Measurements from ENCODE around the gene MMP25.

DNA sequence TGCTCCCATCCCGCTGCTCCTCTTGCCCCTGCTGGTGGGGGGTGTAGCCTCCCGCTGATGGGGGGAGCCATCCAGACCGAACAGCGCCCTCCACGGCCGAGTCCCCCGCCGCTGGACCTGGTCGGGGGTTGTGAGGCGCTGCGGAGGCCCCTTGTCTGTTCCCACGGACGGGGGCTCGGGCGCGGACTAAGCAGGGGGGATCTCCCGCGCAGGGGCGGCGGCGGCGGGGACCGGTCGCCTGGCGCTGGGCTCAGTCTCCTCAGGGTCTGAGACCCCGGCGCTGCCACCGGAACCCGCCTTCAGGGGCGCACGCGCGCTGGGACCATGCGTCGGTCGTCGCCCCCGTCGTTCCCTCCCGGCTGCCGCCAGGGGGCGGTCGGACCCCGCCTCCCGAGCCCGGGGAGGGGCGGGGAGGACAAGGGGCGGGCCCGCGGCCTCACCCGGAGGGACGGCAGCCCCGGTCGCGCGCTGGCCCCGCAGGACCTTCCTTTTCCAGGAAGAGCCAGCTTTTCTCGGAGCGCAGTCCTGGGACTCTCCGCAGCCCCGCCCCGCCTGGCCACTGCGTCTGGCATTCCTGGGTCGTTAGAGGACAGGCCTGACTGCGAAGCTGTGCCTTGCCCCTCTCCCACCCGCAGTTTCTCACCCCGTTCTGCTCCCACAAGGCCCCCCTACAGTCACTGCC, 12.8 kb downstream of the MMP25 start:
- TF ChIP-seq, protein P1, sequence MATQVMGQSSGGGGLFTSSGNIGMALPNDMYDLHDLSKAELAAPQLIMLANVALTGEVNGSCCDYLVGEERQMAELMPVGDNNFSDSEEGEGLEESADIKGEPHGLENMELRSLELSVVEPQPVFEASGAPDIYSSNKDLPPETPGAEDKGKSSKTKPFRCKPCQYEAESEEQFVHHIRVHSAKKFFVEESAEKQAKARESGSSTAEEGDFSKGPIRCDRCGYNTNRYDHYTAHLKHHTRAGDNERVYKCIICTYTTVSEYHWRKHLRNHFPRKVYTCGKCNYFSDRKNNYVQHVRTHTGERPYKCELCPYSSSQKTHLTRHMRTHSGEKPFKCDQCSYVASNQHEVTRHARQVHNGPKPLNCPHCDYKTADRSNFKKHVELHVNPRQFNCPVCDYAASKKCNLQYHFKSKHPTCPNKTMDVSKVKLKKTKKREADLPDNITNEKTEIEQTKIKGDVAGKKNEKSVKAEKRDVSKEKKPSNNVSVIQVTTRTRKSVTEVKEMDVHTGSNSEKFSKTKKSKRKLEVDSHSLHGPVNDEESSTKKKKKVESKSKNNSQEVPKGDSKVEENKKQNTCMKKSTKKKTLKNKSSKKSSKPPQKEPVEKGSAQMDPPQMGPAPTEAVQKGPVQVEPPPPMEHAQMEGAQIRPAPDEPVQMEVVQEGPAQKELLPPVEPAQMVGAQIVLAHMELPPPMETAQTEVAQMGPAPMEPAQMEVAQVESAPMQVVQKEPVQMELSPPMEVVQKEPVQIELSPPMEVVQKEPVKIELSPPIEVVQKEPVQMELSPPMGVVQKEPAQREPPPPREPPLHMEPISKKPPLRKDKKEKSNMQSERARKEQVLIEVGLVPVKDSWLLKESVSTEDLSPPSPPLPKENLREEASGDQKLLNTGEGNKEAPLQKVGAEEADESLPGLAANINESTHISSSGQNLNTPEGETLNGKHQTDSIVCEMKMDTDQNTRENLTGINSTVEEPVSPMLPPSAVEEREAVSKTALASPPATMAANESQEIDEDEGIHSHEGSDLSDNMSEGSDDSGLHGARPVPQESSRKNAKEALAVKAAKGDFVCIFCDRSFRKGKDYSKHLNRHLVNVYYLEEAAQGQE (IDR thresholded peaks at IDR 0.05; ENCODE audit: insufficient read depth in 1 of 2, low read depth in 2 of 2, low read length in 2 of 2), result no peak
- no peak; the same call in 1 of the 2 replicates for TF ChIP-seq POLR2AphosphoS5 (IDR thresholded peaks at IDR 0.05; ENCODE audit: low read depth, low read length)
- no peak for TF ChIP-seq TAF1 (IDR thresholded peaks at IDR 0.05; ENCODE audit: borderline replicate concordance, insufficient read depth, low read length)
- no peak for TF ChIP-seq SIN3A (IDR thresholded peaks at IDR 0.05; ENCODE audit: borderline replicate concordance, insufficient read depth, low read length)
